Adrenal gland (tissue), 12 donors: Measurements from ENCODE around the gene LMAN2. TPM values are rescaled to one million over a fixed set of nuclear protein-coding genes. Genes with fewer than 3 reads are reported as not detected.

ENCODE experiments used
- DNase-seq, 7 donors: peaks; one replicate each; pipeline ENCODE4 v3.0.0-alpha.2; 2019 to 2020
- H3K27ac ChIP-seq, 5 donors: fragments of 200-600 bp; sonication (generic) in 4 of 5; 1 replicate in 3 of 5; 2 replicates in 2 of 5; pipeline versions ENCODE4 v1.5.1 to v1.8.0; 2016 to 2020; ENCODE audit warnings: mild to moderate bottlenecking in 1 of 5
- H3K27me3 ChIP-seq: fragments of 200-600 bp; 2 replicates; pipeline ENCODE4 v1.8.0; 2021
- H3K36me3 ChIP-seq, 2 donors: fragments of 200-600 bp; replicated peaks in 1 of 2; 1 replicate in 1 of 2; 2 replicates in 1 of 2; pipeline versions ENCODE4 v1.5.1 to v1.8.0; 2018 to 2022
- H3K4me1 ChIP-seq, 2 donors: fragments of 200-600 bp; replicated peaks in 1 of 2; 1 replicate in 1 of 2; 2 replicates in 1 of 2; pipeline versions ENCODE4 v1.5.1 to v1.8.0; 2018 to 2021
- H3K4me3 ChIP-seq, 4 donors: fragments of 200-600 bp; sonication (generic) in 3 of 4; one replicate each; pipeline ENCODE4 v1.5.1; 2016 to 2018
- H3K9me3 ChIP-seq, 3 donors: fragments of 200-600 bp; sonication (generic) in 1 of 3; replicated peaks in 1 of 3; 1 replicate in 2 of 3; 2 replicates in 1 of 3; pipeline versions ENCODE4 v1.5.1 to v1.8.0; 2016 to 2021
- CTCF ChIP-seq, 6 experiments: fragments of 450-650 bp in 4 of 6; fragments of 200-600 bp in 2 of 6; sonication (generic) in 1 of 6; IDR thresholded peaks; 1 replicate in 5 of 6; 2 replicates in 1 of 6; pipeline versions ENCODE4 v1.5.1 to v1.8.0; 2016 to 2021; ENCODE audit warnings: antibody characterized with exemption in 6 of 6, mild to moderate bottlenecking in 2 of 6, moderate library complexity in 1 of 6
- POLR2A ChIP-seq, 2 donors: fragments of 450-650 bp; IDR thresholded peaks; one replicate each; pipeline ENCODE4 v1.6.1; 2017; ENCODE audit warnings: antibody characterized with exemption in 2 of 2, mild to moderate bottlenecking in 2 of 2, moderate library complexity in 1 of 2
- WGBS, 4 donors: extraction: QIAGEN DNeasy Blood & Tissue Kit in 2 of 4; methylation state at CpG; one replicate each; pipeline versions ENCODE4 v1.1.5 to v1.1.7; 2013 to 2017; 5-methylcytosine and 5-hydroxymethylcytosine counted together
- intact Hi-C, 2 donors: fragments of 100-400 bp; cut with DNase I; formaldehyde crosslinking; loops; one replicate each; pipeline versions ENCODE4 v1.14.1 to v1.15.0; 2022 to 2023
- polyA plus RNA-seq, 3 donors: library from polyadenylated mRNA; stranded (reverse); fragments of 200-250 nt in 2 of 3; fragments of 350-450 nt in 1 of 3; fragmentation: Illumina TruSeq in 1 of 3; extraction: RNeasy Lipid Tissue Mini Kit (QIAGEN cat#74804) in 1 of 3; gene quantifications; one replicate each; pipeline ENCODE4 v1.2.3, GENCODE V29; 2013 to 2014
- total RNA-seq, 9 donors: library from RNA; depleted of rRNA in 4 of 9; stranded (reverse); fragments of >200 nt in 4 of 9; fragments of 120-200 nt in 1 of 9; fragmentation: NEBNext Ultra II Directional in 1 of 9; extraction: Animal tissue kit (Norgen Biotek cat#: 25700) in 1 of 9; gene quantifications; one replicate each; pipeline versions ENCODE4 v1.1.0 to v1.2.4, GENCODE V29; 2013 to 2023
- donor health status: healthy with polysubstance abuse.
- donor health status: Bipolar disorder and iron deficiency.
- donor health status: DM: yes; HTN: yes; CAD: no.
- donor health status: DM: no; HTN: no; CAD: no.
- donor health status: DM: no; HTN: no; CAD: no.
- donor health status: DM: yes; HTN: yes; CAD: no.

Gene LMAN2
- total and polyA plus RNA-seq, 12 donors: 85.7 to 398 (median 150) TPM

GRCh38 chr5:177374211-177374610 is 22.7 kb upstream of the LMAN2 start:
- intact Hi-C loops: no loop called here
- Histone ChIP-seq H3K36me3 (no peaks in the 10 kb centered on the region), H3K9me3 (no peaks in the 10 kb centered on the region), H3K4me3 (no peak overlapping the region), H3K27me3 (no peaks in the 10 kb centered on the region), H3K27ac (no peak overlapping the region), H3K4me1 (peaks cover 0 to 4% of the 10 kb centered on the region in 2 donors)
- no peak for DNase-seq
- TF ChIP-seq POLR2A (IDR thresholded peaks at IDR 0.05) (no peak), CTCF (IDR thresholded peaks at IDR 0.05) (no peak)
- WGBS, 4 donors: 73 to 83% (median 78%) methylated on average over 5 of the region's 5 CpGs

- no peak for DNase-seq
- WGBS, 4 donors: 58 to 69% (median 65%) methylated on average over 5 to 6 of the region's 6 CpGs
- Histone ChIP-seq H3K36me3 (no peaks in the 10 kb centered on the region), H3K9me3 (no peaks in the 10 kb centered on the region), H3K4me3 (no peak overlapping the region), H3K27ac (no peak overlapping the region), H3K4me1 (peaks cover 0 to 4% of the 10 kb centered on the region in 2 donors), H3K27me3 (no peaks in the 10 kb centered on the region)
- TF ChIP-seq POLR2A (IDR thresholded peaks at IDR 0.05) (no peak), CTCF (IDR thresholded peaks at IDR 0.05) (no peak)
- intact Hi-C loops: no loop called here
These were observed 22.3 kb upstream of the LMAN2 start for GRCh38 chr5:177373806-177374205.

- TF ChIP-seq CTCF (IDR thresholded peaks at IDR 0.05) (no peak), POLR2A (IDR thresholded peaks at IDR 0.05) (no peak)
- H3K4me1 ChIP-seq: peaks cover 0 to 6% of the 10 kb centered on the region in 2 donors
- no peaks in the 10 kb centered on the region for H3K9me3 ChIP-seq
- intact Hi-C loops: no loop called here
- H3K4me3 ChIP-seq: no peak overlapping the region
- H3K27ac ChIP-seq: no peak overlapping the region
- no peaks in the 10 kb centered on the region for H3K27me3 ChIP-seq
- H3K36me3 ChIP-seq: no peaks in the 10 kb centered on the region
- WGBS, 4 donors: 88 to 98% (median 95%) methylated on average over 5 to 6 of the region's 6 CpGs
- DNase-seq: no peak
These were observed 21.4 kb upstream of the LMAN2 start for GRCh38 chr5:177372910-177373309.

GRCh38 chr5:177372034-177372896 is 20.8 kb upstream of the LMAN2 start:
- H3K4me3 ChIP-seq: no peak overlapping the region
- TF ChIP-seq POLR2A (IDR thresholded peaks at IDR 0.05): no peak
- TF ChIP-seq CTCF (IDR thresholded peaks at IDR 0.05): no peak
- intact Hi-C loops: no loop called here
- peaks cover 4 to 13% of the 10 kb centered on the region in 2 donors for H3K4me1 ChIP-seq
- H3K27ac ChIP-seq: no peak overlapping the region
- DNase-seq: peak in 1 of 7 donors; percentile 23
- H3K36me3 ChIP-seq: no peaks in the 10 kb centered on the region
- no peaks in the 10 kb centered on the region for H3K9me3 ChIP-seq
- no peaks in the 10 kb centered on the region for H3K27me3 ChIP-seq
- WGBS, 4 donors: 66 to 88% (median 84%) methylated on average over 2 to 12 of the region's 12 CpGs
